ENCODE data around the gene SERHL2. TPM values are rescaled to one million over a fixed set of nuclear protein-coding genes. Genes with fewer than 3 reads are reported as not detected.
A peak's percentile ranks its signal among the peaks of the same experiment; 100 is the strongest.
"Not testable (repeated sequence)": the region's sequence is repeated elsewhere in the genome, so short reads cannot be mapped to it uniquely, and the experiment has no call there.

SERHL2 gene
- total and polyA plus RNA-seq, 2 donors = 1.2 to 2.4 TPM

- H3K4me3 ChIP-seq (ENCODE audit: low read length in 2 of 2); H3K4me1 ChIP-seq (ENCODE audit: control insufficient read depth in 2 of 2, insufficient read depth in 2 of 2, low read length in 2 of 2); H3K9me3 ChIP-seq (ENCODE audit: control insufficient read depth in 2 of 2, insufficient read depth in 1 of 2, low read length in 1 of 2); H3K27ac ChIP-seq (ENCODE audit: low read depth in 1 of 2, low read length in 1 of 2); H3K27me3 ChIP-seq (ENCODE audit: control insufficient read depth in 2 of 2, insufficient read depth in 1 of 2, low read length in 1 of 2); DNase-seq (ENCODE audit: low read depth in 6 of 9, low spot score in 9 of 9): not testable (repeated sequence)
- WGBS = 99% methylated on average over 8 of the region's 9 CpGs
- peaks cover 25 to 28% of the 10 kb centered on the region in 2 donors for H3K36me3 ChIP-seq (ENCODE audit: control insufficient read depth in 2 of 2, insufficient read depth in 2 of 2, low read length in 1 of 2)
Measured at GRCh38 chr22:42577141-42577540, 23.4 kb downstream of the SERHL2 start.

GRCh38 chr22:42577623-42578240 lies 24.0 kb downstream of the SERHL2 start:
- no peak overlapping the region for H3K27ac ChIP-seq (ENCODE audit: low read depth in 1 of 2, low read length in 1 of 2)

GRCh38 chr22:42580040-42580439 lies 26.3 kb downstream of the SERHL2 start:
- not testable (repeated sequence) for H3K4me1 ChIP-seq (ENCODE audit: control insufficient read depth in 2 of 2, insufficient read depth in 2 of 2, low read length in 2 of 2); H3K27me3 ChIP-seq (ENCODE audit: control insufficient read depth in 2 of 2, insufficient read depth in 1 of 2, low read length in 1 of 2); H3K27ac ChIP-seq (ENCODE audit: low read depth in 1 of 2, low read length in 1 of 2); H3K4me3 ChIP-seq (ENCODE audit: low read length in 2 of 2); DNase-seq (ENCODE audit: low read depth in 6 of 9, low spot score in 9 of 9); H3K9me3 ChIP-seq (ENCODE audit: control insufficient read depth in 2 of 2, insufficient read depth in 1 of 2, low read length in 1 of 2)
- WGBS = 99% methylated on average over 3 of the region's 4 CpGs
- peaks cover 33 to 42% of the 10 kb centered on the region in 2 donors for H3K36me3 ChIP-seq (ENCODE audit: control insufficient read depth in 2 of 2, insufficient read depth in 2 of 2, low read length in 1 of 2)

More at GRCh38 chr22:42577623-42578240, 24.0 kb downstream of the SERHL2 start:
- Histone ChIP-seq H3K4me1 (ENCODE audit: control insufficient read depth in 2 of 2, insufficient read depth in 2 of 2, low read length in 2 of 2) (peaks cover 5 to 10% of the 10 kb centered on the region in 2 donors), H3K9me3 (ENCODE audit: control insufficient read depth in 2 of 2, insufficient read depth in 1 of 2, low read length in 1 of 2) (no peaks in the 10 kb centered on the region), H3K36me3 (ENCODE audit: control insufficient read depth in 2 of 2, insufficient read depth in 2 of 2, low read length in 1 of 2) (peaks cover 22 to 28% of the 10 kb centered on the region in 2 donors), H3K4me3 (ENCODE audit: low read length in 2 of 2) (no peak overlapping the region), H3K27me3 (ENCODE audit: control insufficient read depth in 2 of 2, insufficient read depth in 1 of 2, low read length in 1 of 2) (no peaks in the 10 kb centered on the region)
- WGBS = 96% methylated on average over 15 of the region's 15 CpGs
- no peak for DNase-seq (ENCODE audit: low read depth in 6 of 9, low spot score in 9 of 9)

DNA sequence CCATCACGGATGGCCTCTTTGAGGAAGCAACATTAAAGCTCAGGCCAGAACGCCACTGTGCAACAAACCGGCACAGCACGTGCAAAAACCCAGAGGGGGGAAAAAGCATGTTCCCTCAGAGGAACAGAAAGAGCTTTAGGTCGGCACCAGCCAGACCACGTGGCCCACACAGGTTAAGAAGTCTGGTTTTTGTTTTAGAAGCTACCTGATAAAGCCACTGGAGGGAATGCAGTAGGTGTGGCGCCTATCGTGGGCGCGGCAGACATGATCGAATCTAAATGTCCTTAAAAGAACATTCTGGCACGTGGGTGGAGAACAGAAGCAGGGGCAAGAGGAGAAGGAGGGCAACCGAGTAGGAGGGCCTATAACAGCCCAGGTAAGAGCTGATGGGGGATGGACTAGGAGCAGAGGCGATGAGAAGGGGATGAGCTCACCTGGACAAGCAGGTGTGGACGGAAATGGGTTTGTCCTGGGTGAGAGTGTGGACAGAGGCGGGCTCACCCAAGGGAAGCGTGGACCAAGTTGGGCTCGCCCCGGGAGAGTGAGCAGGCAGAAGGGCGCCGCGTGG lies 27.5 kb downstream of the SERHL2 start:
- H3K9me3 ChIP-seq (ENCODE audit: control insufficient read depth in 2 of 2, insufficient read depth in 1 of 2, low read length in 1 of 2); DNase-seq (ENCODE audit: low read depth in 6 of 9, low spot score in 9 of 9); H3K27me3 ChIP-seq (ENCODE audit: control insufficient read depth in 2 of 2, insufficient read depth in 1 of 2, low read length in 1 of 2); H3K27ac ChIP-seq (ENCODE audit: low read depth in 1 of 2, low read length in 1 of 2); H3K4me1 ChIP-seq (ENCODE audit: control insufficient read depth in 2 of 2, insufficient read depth in 2 of 2, low read length in 2 of 2): not testable (repeated sequence)
- H3K4me3 ChIP-seq (ENCODE audit: low read length in 2 of 2) = peak overlapping the region; percentile 49 to 54
- under 1% methylated on average over 13 of the region's 22 CpGs for WGBS
- peaks cover 45 to 55% of the 10 kb centered on the region in 2 donors for H3K36me3 ChIP-seq (ENCODE audit: control insufficient read depth in 2 of 2, insufficient read depth in 2 of 2, low read length in 1 of 2)

DNA sequence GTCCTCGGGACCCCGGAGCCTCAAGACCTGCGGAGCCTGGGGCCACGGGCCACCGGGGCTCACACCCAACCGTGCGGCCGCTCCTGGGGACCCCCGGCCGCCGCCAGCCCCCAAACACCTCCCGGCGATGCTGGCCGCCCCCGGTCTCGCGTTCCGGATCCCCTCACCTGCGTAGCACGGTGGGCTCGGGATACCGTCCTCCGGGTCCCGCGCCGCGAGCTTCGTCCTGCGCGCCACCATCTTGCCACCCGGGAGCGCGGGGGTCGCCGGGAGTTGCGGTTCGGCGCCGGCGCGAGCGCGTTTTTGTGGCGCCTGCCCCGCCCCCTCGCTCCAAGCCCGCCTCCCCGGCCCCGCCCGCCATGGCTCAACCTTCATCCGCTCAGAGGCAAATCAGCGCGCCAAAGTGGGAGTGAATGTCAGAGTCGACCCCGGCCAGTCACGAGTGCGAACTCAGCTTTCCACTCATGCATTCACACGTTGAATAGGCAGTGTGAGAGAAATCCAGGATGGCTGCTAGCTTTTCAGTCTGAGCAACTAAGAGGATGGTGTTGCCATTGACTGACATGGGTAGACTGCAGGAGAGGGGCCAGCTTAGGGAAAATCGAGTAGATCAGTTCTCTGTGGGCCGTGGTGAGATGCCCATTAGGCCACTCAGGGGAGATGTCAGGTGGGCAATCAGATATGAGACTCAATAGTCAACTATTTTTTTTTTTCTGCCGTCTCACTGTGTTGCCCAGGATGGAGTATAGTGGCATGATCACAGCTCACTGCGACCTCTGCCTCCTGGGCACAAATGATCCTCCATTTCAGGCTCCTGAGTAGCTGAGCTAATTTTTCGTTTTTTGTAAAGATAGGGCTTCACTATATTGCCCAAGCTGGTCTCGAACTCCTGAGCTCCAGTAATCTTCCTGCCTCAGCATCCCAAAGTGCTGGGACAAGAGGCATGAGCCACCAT lies 28.3 kb downstream of the SERHL2 start:
- WGBS = 6% methylated on average over 64 of the region's 64 CpGs
- H3K4me1 ChIP-seq (ENCODE audit: control insufficient read depth in 2 of 2, insufficient read depth in 2 of 2, low read length in 2 of 2) = peaks cover 5 to 11% of the 10 kb centered on the region in 2 donors
- H3K36me3 ChIP-seq (ENCODE audit: control insufficient read depth in 2 of 2, insufficient read depth in 2 of 2, low read length in 1 of 2) = peaks cover 53 to 61% of the 10 kb centered on the region in 2 donors
- no peaks in the 10 kb centered on the region for H3K27me3 ChIP-seq (ENCODE audit: control insufficient read depth in 2 of 2, insufficient read depth in 1 of 2, low read length in 1 of 2)
- no peak overlapping the region for H3K27ac ChIP-seq (ENCODE audit: low read depth in 1 of 2, low read length in 1 of 2)
- DNase-seq (ENCODE audit: low read depth in 6 of 9, low spot score in 9 of 9) = peak; percentile 24 to 89 (median 70)
- peak overlapping the region; percentile 49 to 54 for H3K4me3 ChIP-seq (ENCODE audit: low read length in 2 of 2)
- H3K9me3 ChIP-seq (ENCODE audit: control insufficient read depth in 2 of 2, insufficient read depth in 1 of 2, low read length in 1 of 2) = no peaks in the 10 kb centered on the region

DNA sequence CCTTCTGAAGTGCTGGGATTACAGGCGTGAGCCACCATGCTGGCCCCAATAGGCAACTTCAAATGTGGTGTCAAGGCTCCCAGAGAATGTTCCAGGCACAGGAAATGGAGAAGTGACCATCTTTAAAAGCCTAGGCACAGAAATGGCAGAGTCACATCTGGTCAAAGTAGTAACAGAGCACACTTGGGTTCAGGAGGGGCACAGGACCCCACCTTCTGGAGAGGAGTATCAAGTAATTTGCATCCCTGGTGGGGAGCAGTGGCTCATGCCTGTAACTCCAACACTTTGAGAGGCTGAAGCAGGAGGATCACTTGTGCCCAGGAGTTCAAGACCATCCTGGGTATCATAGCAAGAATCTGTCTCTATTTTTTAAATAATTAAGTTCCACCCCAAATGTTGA lies 29.2 kb downstream of the SERHL2 start:
- Histone ChIP-seq H3K4me1 (ENCODE audit: control insufficient read depth in 2 of 2, insufficient read depth in 2 of 2, low read length in 2 of 2) (peaks cover 5 to 12% of the 10 kb centered on the region in 2 donors), H3K9me3 (ENCODE audit: control insufficient read depth in 2 of 2, insufficient read depth in 1 of 2, low read length in 1 of 2) (no peaks in the 10 kb centered on the region), H3K27ac (ENCODE audit: low read depth in 1 of 2, low read length in 1 of 2) (no peak overlapping the region), H3K36me3 (ENCODE audit: control insufficient read depth in 2 of 2, insufficient read depth in 2 of 2, low read length in 1 of 2) (peaks cover 56 to 63% of the 10 kb centered on the region in 2 donors), H3K27me3 (ENCODE audit: control insufficient read depth in 2 of 2, insufficient read depth in 1 of 2, low read length in 1 of 2) (no peaks in the 10 kb centered on the region), H3K4me3 (ENCODE audit: low read length in 2 of 2) (no peak overlapping the region)
- DNase-seq (ENCODE audit: low read depth in 6 of 9, low spot score in 9 of 9) = no peak
- 100% methylated on average over 1 of the region's 1 CpG for WGBS

- H3K27ac ChIP-seq (ENCODE audit: low read depth in 1 of 2, low read length in 1 of 2) = no peak overlapping the region
- WGBS = 96% methylated on average over 4 of the region's 4 CpGs
- peaks cover 56 to 65% of the 10 kb centered on the region in 2 donors for H3K36me3 ChIP-seq (ENCODE audit: control insufficient read depth in 2 of 2, insufficient read depth in 2 of 2, low read length in 1 of 2)
- H3K4me1 ChIP-seq (ENCODE audit: control insufficient read depth in 2 of 2, insufficient read depth in 2 of 2, low read length in 2 of 2) = peaks cover 5 to 12% of the 10 kb centered on the region in 2 donors
- no peaks in the 10 kb centered on the region for H3K9me3 ChIP-seq (ENCODE audit: control insufficient read depth in 2 of 2, insufficient read depth in 1 of 2, low read length in 1 of 2)
- H3K4me3 ChIP-seq (ENCODE audit: low read length in 2 of 2) = no peak overlapping the region
- no peak for DNase-seq (ENCODE audit: low read depth in 6 of 9, low spot score in 9 of 9)
- no peaks in the 10 kb centered on the region for H3K27me3 ChIP-seq (ENCODE audit: control insufficient read depth in 2 of 2, insufficient read depth in 1 of 2, low read length in 1 of 2)
Measured at GRCh38 chr22:42584364-42584940, 30.7 kb downstream of the SERHL2 start.

DNA sequence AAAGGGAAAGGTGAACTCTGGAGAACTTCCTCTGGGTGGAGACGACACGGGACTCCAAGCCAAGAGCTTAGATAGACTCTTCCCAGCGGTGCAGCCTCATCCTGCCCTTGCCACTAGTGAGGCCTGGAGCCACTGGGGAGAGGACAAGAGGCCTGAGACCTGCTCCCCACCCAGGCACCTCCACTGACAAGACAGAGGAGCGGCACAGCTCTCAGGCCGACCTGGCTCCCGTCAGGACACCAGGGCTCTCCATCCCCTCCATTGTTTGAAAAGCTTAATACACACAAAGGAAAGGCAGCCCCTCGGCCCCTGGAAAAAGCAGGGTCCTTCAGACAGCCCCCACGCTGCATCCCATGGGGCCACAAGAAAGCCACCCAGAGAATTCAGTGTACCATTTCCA lies 31.3 kb downstream of the SERHL2 start:
- H3K4me1 ChIP-seq (ENCODE audit: control insufficient read depth in 2 of 2, insufficient read depth in 2 of 2, low read length in 2 of 2) = peaks cover 5 to 12% of the 10 kb centered on the region in 2 donors
- H3K9me3 ChIP-seq (ENCODE audit: control insufficient read depth in 2 of 2, insufficient read depth in 1 of 2, low read length in 1 of 2) = no peaks in the 10 kb centered on the region
- H3K4me3 ChIP-seq (ENCODE audit: low read length in 2 of 2) = no peak overlapping the region
- peaks cover 59 to 64% of the 10 kb centered on the region in 2 donors for H3K36me3 ChIP-seq (ENCODE audit: control insufficient read depth in 2 of 2, insufficient read depth in 2 of 2, low read length in 1 of 2)
- no peaks in the 10 kb centered on the region for H3K27me3 ChIP-seq (ENCODE audit: control insufficient read depth in 2 of 2, insufficient read depth in 1 of 2, low read length in 1 of 2)
- 96% methylated on average over 8 of the region's 8 CpGs for WGBS
- DNase-seq (ENCODE audit: low read depth in 6 of 9, low spot score in 9 of 9) = no peak
- H3K27ac ChIP-seq (ENCODE audit: low read depth in 1 of 2, low read length in 1 of 2) = no peak overlapping the region
